ENCODE results near the gene SLC25A26.

The SLC25A26 gene

GRCh38 chr3:66423791-66424190 lies 203.0 kb downstream of the SLC25A26 start:
- Histone ChIP-seq H3K36me3 (ENCODE audit: insufficient read depth, low read length) (peaks cover 5% of the 10 kb centered on the region; the same call in 1 of the 2 replicates), H3K9ac (ENCODE audit: insufficient read length) (no peak overlapping the region), H3K9me3 (ENCODE audit: low read depth, low read length) (no peaks in the 10 kb centered on the region), H3K27ac (no peak overlapping the region), H3K4me3 (no peak overlapping the region)
- DNase-seq (ENCODE audit: low read depth, low spot score), result no peak
- TF ChIP-seq POLR2AphosphoS5 (IDR thresholded peaks at IDR 0.05; ENCODE audit: borderline replicate concordance, low read depth, low read length), result no peak
- TF ChIP-seq EZH2 (IDR thresholded peaks at IDR 0.05), result no peak
- no peak for TF ChIP-seq FOXP2 (optimal IDR thresholded peaks at IDR 0.05; ENCODE audit: control extremely low read depth, extremely low read length, insufficient read depth)

GRCh38 chr3:66425032-66425431 lies 204.2 kb downstream of the SLC25A26 start:
- Histone ChIP-seq H3K36me3 (ENCODE audit: insufficient read depth, low read length) (peaks cover 5% of the 10 kb centered on the region; the same call in 1 of the 2 replicates), H3K9ac (ENCODE audit: insufficient read length) (no peak overlapping the region), H3K9me3 (ENCODE audit: low read depth, low read length) (no peaks in the 10 kb centered on the region), H3K27ac (no peak overlapping the region), H3K4me3 (no peak overlapping the region)
- DNase-seq (ENCODE audit: low read depth, low spot score), result no peak
- TF ChIP-seq EZH2 (IDR thresholded peaks at IDR 0.05) (no peak), FOXP2 (optimal IDR thresholded peaks at IDR 0.05; ENCODE audit: control extremely low read depth, extremely low read length, insufficient read depth) (no peak), POLR2AphosphoS5 (IDR thresholded peaks at IDR 0.05; ENCODE audit: borderline replicate concordance, low read depth, low read length) (no peak)

- Histone ChIP-seq H3K9me3 (ENCODE audit: low read depth, low read length) (no peaks in the 10 kb centered on the region), H3K27ac (no peak overlapping the region), H3K9ac (ENCODE audit: insufficient read length) (no peak overlapping the region), H3K4me3 (no peak overlapping the region), H3K36me3 (ENCODE audit: insufficient read depth, low read length) (no peaks in the 10 kb centered on the region; the same call in 1 of the 2 replicates)
- no peak for TF ChIP-seq FOXP2 (optimal IDR thresholded peaks at IDR 0.05; ENCODE audit: control extremely low read depth, extremely low read length, insufficient read depth)
- no peak for TF ChIP-seq EZH2 (IDR thresholded peaks at IDR 0.05)
- TF ChIP-seq POLR2AphosphoS5 (IDR thresholded peaks at IDR 0.05; ENCODE audit: borderline replicate concordance, low read depth, low read length), result no peak
- DNase-seq (ENCODE audit: low read depth, low spot score), result no peak
Observed at GRCh38 chr3:66425576-66426114, 204.8 kb downstream of the SLC25A26 start.

DNA sequence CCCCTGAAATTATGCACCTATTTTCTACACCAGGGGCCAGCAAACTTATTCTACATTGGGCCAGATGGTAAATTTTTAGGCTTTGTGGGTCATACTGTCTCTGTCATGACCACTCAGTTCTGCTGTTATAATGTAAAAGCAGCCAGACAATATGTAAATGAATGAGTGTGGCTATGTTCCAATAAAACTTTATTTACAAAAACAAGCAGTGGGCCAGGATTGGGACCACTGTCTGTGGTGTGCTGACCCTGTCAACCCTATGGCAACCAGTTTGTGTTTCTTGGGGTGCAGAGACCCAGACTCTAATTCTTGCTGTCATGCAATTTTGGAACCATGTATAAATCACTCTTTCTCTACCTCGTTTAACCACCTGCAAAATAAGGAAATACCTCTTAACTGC lies 205.3 kb downstream of the SLC25A26 start:
- H3K36me3 ChIP-seq (ENCODE audit: insufficient read depth, low read length), result no peaks in the 10 kb centered on the region

GRCh38 chr3:66427352-66427751 lies 206.6 kb downstream of the SLC25A26 start:
- Histone ChIP-seq H3K9me3 (ENCODE audit: low read depth, low read length) (no peaks in the 10 kb centered on the region), H3K27ac (no peak overlapping the region), H3K9ac (ENCODE audit: insufficient read length) (no peak overlapping the region), H3K4me3 (no peak overlapping the region), H3K36me3 (ENCODE audit: insufficient read depth, low read length) (no peaks in the 10 kb centered on the region)
- no peak for DNase-seq (ENCODE audit: low read depth, low spot score)
- TF ChIP-seq FOXP2 (optimal IDR thresholded peaks at IDR 0.05; ENCODE audit: control extremely low read depth, extremely low read length, insufficient read depth) (no peak), POLR2AphosphoS5 (IDR thresholded peaks at IDR 0.05; ENCODE audit: borderline replicate concordance, low read depth, low read length) (no peak), EZH2 (IDR thresholded peaks at IDR 0.05) (no peak)

More for the DNA sequence above, 205.3 kb downstream of the SLC25A26 start:
- DNase-seq (ENCODE audit: low read depth, low spot score), result no peak
- H3K27ac ChIP-seq, result no peak overlapping the region
- no peak overlapping the region for H3K4me3 ChIP-seq
- H3K9me3 ChIP-seq (ENCODE audit: low read depth, low read length), result no peaks in the 10 kb centered on the region
- TF ChIP-seq FOXP2 (optimal IDR thresholded peaks at IDR 0.05; ENCODE audit: control extremely low read depth, extremely low read length, insufficient read depth) (no peak), EZH2 (IDR thresholded peaks at IDR 0.05) (no peak), POLR2AphosphoS5 (IDR thresholded peaks at IDR 0.05; ENCODE audit: borderline replicate concordance, low read depth, low read length) (no peak)
- no peak overlapping the region for H3K9ac ChIP-seq (ENCODE audit: insufficient read length)

DNA sequence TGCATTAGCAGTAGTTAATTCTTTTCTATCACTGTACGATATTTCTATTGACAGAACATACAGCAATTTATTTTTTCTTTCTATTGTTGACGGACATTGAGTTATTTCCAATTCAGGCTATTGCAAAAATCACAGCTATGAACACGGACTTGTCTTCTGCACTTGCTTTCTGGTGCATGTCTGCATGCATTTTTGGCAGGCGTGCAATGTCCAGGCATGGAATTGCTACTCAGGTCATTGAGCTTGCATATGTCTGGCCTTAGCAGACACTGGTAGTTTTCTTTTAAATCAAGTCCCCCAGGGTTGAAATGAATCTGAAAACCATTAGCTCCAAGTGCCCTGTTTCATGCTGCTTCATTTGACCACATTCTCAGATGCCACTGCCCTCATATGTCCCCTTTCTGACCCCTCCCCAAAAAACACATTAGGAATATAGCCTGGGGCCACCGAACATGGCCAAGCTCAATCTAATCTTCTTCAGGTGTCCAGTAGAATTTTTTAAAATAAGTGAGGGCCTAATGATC lies 207.2 kb downstream of the SLC25A26 start:
- no peak for DNase-seq (ENCODE audit: low read depth, low spot score)
- Histone ChIP-seq H3K4me3 (no peak overlapping the region), H3K27ac (no peak overlapping the region), H3K36me3 (ENCODE audit: insufficient read depth, low read length) (no peaks in the 10 kb centered on the region), H3K9ac (ENCODE audit: insufficient read length) (no peak overlapping the region), H3K9me3 (ENCODE audit: low read depth, low read length) (no peaks in the 10 kb centered on the region)
- TF ChIP-seq POLR2AphosphoS5 (IDR thresholded peaks at IDR 0.05; ENCODE audit: borderline replicate concordance, low read depth, low read length) (no peak), FOXP2 (optimal IDR thresholded peaks at IDR 0.05; ENCODE audit: control extremely low read depth, extremely low read length, insufficient read depth) (no peak), EZH2 (IDR thresholded peaks at IDR 0.05) (no peak)
